ENCODE measurements around the gene CRK. TPM values are rescaled to one million over a fixed set of nuclear protein-coding genes. Genes with fewer than 3 reads are reported as not detected.

The CRK gene
- total RNA-seq, 5 donors from 2014 or later (not counting 1 experiment from before 2014, with no cell fraction given), result 18.0 to 26.8 (median 22.6) TPM

GRCh38 chr17:1492249-1493206 lies 36.5 kb upstream of the CRK start, which contains the start of gene MYO1C:
TSS of gene MYO1C (minus strand) at chr17:1492686. CDS start at chr17:1492487, 199 bp downstream.
- H3K4me1 Mint-ChIP-seq, result peaks cover 27 to 34% (median 27%) of the 10 kb centered on the region in 3 donors
- Histone ChIP-seq H3K4me3 (ENCODE audit: control insufficient read depth in 1 of 2, extremely low read depth in 1 of 2, low read length in 1 of 2) (peak within 1 kb of the TSS in 1 of 2 donors; percentile 39), H3K27ac (ENCODE audit: low read length) (no peak within 1 kb of the TSS), H3K4me1 (ENCODE audit: control insufficient read depth in 1 of 2, extremely low read depth in 1 of 2, insufficient read depth in 2 of 2, low read length in 2 of 2) (peaks cover 9 to 40% of the 10 kb centered on the region in 2 experiments), H3K36me3 (ENCODE audit: control insufficient read depth in 2 of 2, extremely low read depth in 1 of 2, insufficient read depth in 1 of 2, low read length in 1 of 2) (peaks cover 12 to 18% of the 10 kb centered on the region in 2 donors), H3K27me3 (replicated peaks in 1 of 2; ENCODE audit: control insufficient read depth in 2 of 2, extremely low read depth in 1 of 2, insufficient read depth in 2 of 2, low read length in 1 of 2) (peaks cover 0 to 2% of the 10 kb centered on the region in 2 experiments), H3K9me3 (no peaks in the 10 kb centered on the region)
- H3K27me3 Mint-ChIP-seq, result no peaks in the 10 kb centered on the region
- ATAC-seq (replicated peaks in 1 of 4) (no peak), DNase-seq (peak in 1 of 35 experiments; percentile 21)
- no peaks in the 10 kb centered on the region for H3K9me3 Mint-ChIP-seq
- POLR2A ChIA-PET, result no interaction called here
- CTCF ChIA-PET, result no interaction called here
- peak within 1 kb of the TSS; percentile 77 to 81 (median 81) for H3K4me3 Mint-ChIP-seq
- peak within 1 kb of the TSS; percentile 16 to 49 for H3K27ac Mint-ChIP-seq
- WGBS (ENCODE audit: insufficient coverage), result 76% methylated on average over 23 of the region's 35 CpGs
- no peaks in the 10 kb centered on the region for H3K36me3 Mint-ChIP-seq

GRCh38 chr17:1491443-1492248 lies 35.6 kb upstream of the CRK start:
- peaks cover 32 to 40% (median 35%) of the 10 kb centered on the region in 3 donors for H3K4me1 Mint-ChIP-seq
- DNase-seq, result peak in 6 of 35 experiments; percentile 20 to 60 (median 30)
- no peaks in the 10 kb centered on the region for H3K9me3 Mint-ChIP-seq
- CTCF ChIA-PET, result no interaction called here
- Histone ChIP-seq H3K4me3 (ENCODE audit: control insufficient read depth in 1 of 2, extremely low read depth in 1 of 2, low read length in 1 of 2) (peak overlapping the region in 1 of 2 donors; percentile 64), H3K4me1 (ENCODE audit: control insufficient read depth in 1 of 2, extremely low read depth in 1 of 2, insufficient read depth in 2 of 2, low read length in 2 of 2) (peaks cover 14 to 49% of the 10 kb centered on the region in 2 experiments), H3K27me3 (replicated peaks in 1 of 2; ENCODE audit: control insufficient read depth in 2 of 2, extremely low read depth in 1 of 2, insufficient read depth in 2 of 2, low read length in 1 of 2) (peaks cover 0 to 8% of the 10 kb centered on the region in 2 experiments), H3K36me3 (ENCODE audit: control insufficient read depth in 2 of 2, extremely low read depth in 1 of 2, insufficient read depth in 1 of 2, low read length in 1 of 2) (peaks cover 10 to 16% of the 10 kb centered on the region in 2 donors), H3K27ac (ENCODE audit: low read length) (no peak overlapping the region), H3K9me3 (no peaks in the 10 kb centered on the region)
- H3K27ac Mint-ChIP-seq, result peak overlapping the region in 1 of 2 donors; percentile 49
- POLR2A ChIA-PET, result no interaction called here
- no peaks in the 10 kb centered on the region for H3K36me3 Mint-ChIP-seq
- peak overlapping the region; percentile 77 to 81 (median 81) for H3K4me3 Mint-ChIP-seq
- ATAC-seq (replicated peaks in 1 of 4), result peak; percentile 28 to 66 (median 58)
- H3K27me3 Mint-ChIP-seq, result no peaks in the 10 kb centered on the region
- 4% methylated on average over 94 of the region's 94 CpGs for WGBS (ENCODE audit: insufficient coverage)

GRCh38 chr17:1490643-1491442 lies 34.8 kb upstream of the CRK start:
- WGBS (ENCODE audit: insufficient coverage), result 1% methylated on average over 46 of the region's 52 CpGs
- Mint-ChIP-seq H3K9me3 (no peaks in the 10 kb centered on the region), H3K36me3 (no peaks in the 10 kb centered on the region), H3K4me1 (peaks cover 33 to 40% (median 35%) of the 10 kb centered on the region in 3 donors), H3K27me3 (no peaks in the 10 kb centered on the region), H3K4me3 (peak overlapping the region; percentile 77 to 83 (median 79)), H3K27ac (peak overlapping the region; percentile 84 to 88)
- peak overlapping the region; percentile 56 to 64 for H3K4me3 ChIP-seq (ENCODE audit: control insufficient read depth in 1 of 2, extremely low read depth in 1 of 2, low read length in 1 of 2)
- peaks cover 2 to 10% of the 10 kb centered on the region in 2 donors for H3K36me3 ChIP-seq (ENCODE audit: control insufficient read depth in 2 of 2, extremely low read depth in 1 of 2, insufficient read depth in 1 of 2, low read length in 1 of 2)
- DNase-seq (peak in 22 of 35 experiments; percentile 24 to 69 (median 50)), ATAC-seq (replicated peaks in 1 of 4) (peak; percentile 54 to 72 (median 70))
- peaks cover 0 to 8% of the 10 kb centered on the region in 2 experiments for H3K27me3 ChIP-seq (replicated peaks in 1 of 2; ENCODE audit: control insufficient read depth in 2 of 2, extremely low read depth in 1 of 2, insufficient read depth in 2 of 2, low read length in 1 of 2)
- POLR2A ChIA-PET, result interaction anchor here in 1 of 2 donors (0.6 kb wide), 1 partner anchor 555 kb away, joined by 4 read pairs; no protein-coding TSS in a partner anchor
- peak overlapping the region; percentile 44 for H3K27ac ChIP-seq (ENCODE audit: low read length)
- CTCF ChIA-PET, result interaction anchor here in 1 of 2 donors (0.6 kb wide), 1 partner anchor 14 kb away, joined by 3 read pairs; no protein-coding TSS in a partner anchor
- H3K4me1 ChIP-seq (ENCODE audit: control insufficient read depth in 1 of 2, extremely low read depth in 1 of 2, insufficient read depth in 2 of 2, low read length in 2 of 2), result peaks cover 20 to 57% of the 10 kb centered on the region in 2 experiments
- no peaks in the 10 kb centered on the region for H3K9me3 ChIP-seq

- H3K9me3 ChIP-seq, result no peaks in the 10 kb centered on the region
- peaks cover 35 to 45% (median 35%) of the 10 kb centered on the region in 3 donors for H3K4me1 Mint-ChIP-seq
- H3K9me3 Mint-ChIP-seq, result no peaks in the 10 kb centered on the region
- no peaks in the 10 kb centered on the region for H3K36me3 Mint-ChIP-seq
- ATAC-seq (replicated peaks in 1 of 4) (no peak), DNase-seq (no peak)
- 98% methylated on average over 5 of the region's 7 CpGs for WGBS (ENCODE audit: insufficient coverage)
- POLR2A ChIA-PET, result no interaction called here
- H3K4me1 ChIP-seq (ENCODE audit: control insufficient read depth in 1 of 2, extremely low read depth in 1 of 2, insufficient read depth in 2 of 2, low read length in 2 of 2), result peaks cover 20 to 67% of the 10 kb centered on the region in 2 experiments
- H3K4me3 Mint-ChIP-seq, result peak overlapping the region; percentile 72 to 79 (median 79)
- H3K27me3 ChIP-seq (replicated peaks in 1 of 2; ENCODE audit: control insufficient read depth in 2 of 2, extremely low read depth in 1 of 2, insufficient read depth in 2 of 2, low read length in 1 of 2), result peaks cover 0 to 8% of the 10 kb centered on the region in 2 experiments
- no peak overlapping the region for H3K27ac ChIP-seq (ENCODE audit: low read length)
- H3K27ac Mint-ChIP-seq, result peak overlapping the region; percentile 46 to 69
- no peak overlapping the region for H3K4me3 ChIP-seq (ENCODE audit: control insufficient read depth in 1 of 2, extremely low read depth in 1 of 2, low read length in 1 of 2)
- no peaks in the 10 kb centered on the region for H3K27me3 Mint-ChIP-seq
- H3K36me3 ChIP-seq (ENCODE audit: control insufficient read depth in 2 of 2, extremely low read depth in 1 of 2, insufficient read depth in 1 of 2, low read length in 1 of 2), result no peaks in the 10 kb centered on the region
- CTCF ChIA-PET, result no interaction called here
These were observed 32.8 kb upstream of the CRK start for GRCh38 chr17:1488826-1489270.

GRCh38 chr17:1487939-1488825 lies 32.1 kb upstream of the CRK start:
- H3K27ac ChIP-seq (ENCODE audit: low read length), result peak overlapping the region; percentile 38
- Mint-ChIP-seq H3K9me3 (no peaks in the 10 kb centered on the region), H3K27me3 (no peaks in the 10 kb centered on the region), H3K4me1 (peaks cover 30 to 43% (median 34%) of the 10 kb centered on the region in 3 donors), H3K36me3 (peaks cover 3% of the 10 kb centered on the region), H3K27ac (peak overlapping the region; percentile 69 to 84), H3K4me3 (peak overlapping the region; percentile 79 to 81 (median 79))
- H3K27me3 ChIP-seq (replicated peaks in 1 of 2; ENCODE audit: control insufficient read depth in 2 of 2, extremely low read depth in 1 of 2, insufficient read depth in 2 of 2, low read length in 1 of 2), result peaks cover 0 to 8% of the 10 kb centered on the region in 2 experiments
- POLR2A ChIA-PET, result no interaction called here
- CTCF ChIA-PET, result interaction anchor here in 1 of 2 donors (1.2 kb wide), 2 partner anchors 27 to 123 kb away, joined by 3 to 6 read pairs; no protein-coding TSS in a partner anchor
- H3K4me3 ChIP-seq (ENCODE audit: control insufficient read depth in 1 of 2, extremely low read depth in 1 of 2, low read length in 1 of 2), result peak overlapping the region; percentile 46 to 52
- H3K36me3 ChIP-seq (ENCODE audit: control insufficient read depth in 2 of 2, extremely low read depth in 1 of 2, insufficient read depth in 1 of 2, low read length in 1 of 2), result no peaks in the 10 kb centered on the region
- WGBS (ENCODE audit: insufficient coverage), result 4% methylated on average over 70 of the region's 72 CpGs
- H3K4me1 ChIP-seq (ENCODE audit: control insufficient read depth in 1 of 2, extremely low read depth in 1 of 2, insufficient read depth in 2 of 2, low read length in 2 of 2), result peaks cover 20 to 63% of the 10 kb centered on the region in 2 experiments
- peak; percentile 31 to 51 (median 40) for ATAC-seq (replicated peaks in 1 of 4)
- peak in 34 of 35 experiments; percentile 26 to 87 (median 55) for DNase-seq
- H3K9me3 ChIP-seq, result no peaks in the 10 kb centered on the region

Data from T-cell (primary cell).